ENCODE results near the gene OTOR. TPM values are rescaled to one million over a fixed set of nuclear protein-coding genes. Genes with fewer than 3 reads are reported as not detected.

OTOR gene
- total RNA-seq, 1 donor from 2014 or later, result not detected

- no peak overlapping the region for H3K4me3 ChIP-seq
- peaks cover 47% of the 10 kb centered on the region for H3K79me2 ChIP-seq (ENCODE audit: low read depth)
- no peak overlapping the region for H3K4me2 ChIP-seq
- no peak for DNase-seq (ENCODE audit: low spot score)
- Mint-ChIP-seq H3K9me3 (peaks cover 6% of the 10 kb centered on the region), H3K4me3 (no peak overlapping the region), H3K27ac (no peak overlapping the region), H3K36me3 (peaks cover 16% of the 10 kb centered on the region), H3K27me3 (ENCODE audit: insufficient read depth, low read depth) (peaks cover 2% of the 10 kb centered on the region), H3K4me1 (peaks cover 19% of the 10 kb centered on the region)
- peaks cover 14% of the 10 kb centered on the region for H4K20me1 ChIP-seq (ENCODE audit: low read depth)
- H3K4me1 ChIP-seq, result peaks cover 7% of the 10 kb centered on the region
- peaks cover 12% of the 10 kb centered on the region for H3K27me3 ChIP-seq
- no peak overlapping the region for H3K27ac ChIP-seq
- TF ChIP-seq EZH2phosphoT487 (IDR thresholded peaks at IDR 0.05), result no peak
- TF ChIP-seq EZH2 (IDR thresholded peaks at IDR 0.05), result no peak
- TF ChIP-seq, protein P1, sequence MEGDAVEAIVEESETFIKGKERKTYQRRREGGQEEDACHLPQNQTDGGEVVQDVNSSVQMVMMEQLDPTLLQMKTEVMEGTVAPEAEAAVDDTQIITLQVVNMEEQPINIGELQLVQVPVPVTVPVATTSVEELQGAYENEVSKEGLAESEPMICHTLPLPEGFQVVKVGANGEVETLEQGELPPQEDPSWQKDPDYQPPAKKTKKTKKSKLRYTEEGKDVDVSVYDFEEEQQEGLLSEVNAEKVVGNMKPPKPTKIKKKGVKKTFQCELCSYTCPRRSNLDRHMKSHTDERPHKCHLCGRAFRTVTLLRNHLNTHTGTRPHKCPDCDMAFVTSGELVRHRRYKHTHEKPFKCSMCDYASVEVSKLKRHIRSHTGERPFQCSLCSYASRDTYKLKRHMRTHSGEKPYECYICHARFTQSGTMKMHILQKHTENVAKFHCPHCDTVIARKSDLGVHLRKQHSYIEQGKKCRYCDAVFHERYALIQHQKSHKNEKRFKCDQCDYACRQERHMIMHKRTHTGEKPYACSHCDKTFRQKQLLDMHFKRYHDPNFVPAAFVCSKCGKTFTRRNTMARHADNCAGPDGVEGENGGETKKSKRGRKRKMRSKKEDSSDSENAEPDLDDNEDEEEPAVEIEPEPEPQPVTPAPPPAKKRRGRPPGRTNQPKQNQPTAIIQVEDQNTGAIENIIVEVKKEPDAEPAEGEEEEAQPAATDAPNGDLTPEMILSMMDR (IDR thresholded peaks at IDR 0.05), result no peak
- H2AFZ ChIP-seq (replicated peaks), result no peak overlapping the region
- H3F3A ChIP-seq (ENCODE audit: low read depth), result no peaks in the 10 kb centered on the region
- H3K9me3 ChIP-seq (ENCODE audit: low read depth), result no peaks in the 10 kb centered on the region
- peaks cover 10% of the 10 kb centered on the region for H3K36me3 ChIP-seq
- H3K9ac ChIP-seq, result no peak overlapping the region
Measured at GRCh38 chr20:16732506-16733152, 15.5 kb upstream of the OTOR start.

- Mint-ChIP-seq H3K36me3 (peaks cover 16% of the 10 kb centered on the region), H3K27ac (no peak overlapping the region), H3K27me3 (ENCODE audit: insufficient read depth, low read depth) (no peaks in the 10 kb centered on the region), H3K9me3 (no peaks in the 10 kb centered on the region), H3K4me1 (no peaks in the 10 kb centered on the region), H3K4me3 (no peak overlapping the region)
- Histone ChIP-seq H3K36me3 (peaks cover 32% of the 10 kb centered on the region), H3K9ac (no peak overlapping the region), H3K27me3 (no peaks in the 10 kb centered on the region), H3K27ac (no peak overlapping the region), H3K9me3 (ENCODE audit: low read depth) (no peaks in the 10 kb centered on the region), H3K79me2 (ENCODE audit: low read depth) (no peaks in the 10 kb centered on the region), H2AFZ (replicated peaks) (no peak overlapping the region), H4K20me1 (ENCODE audit: low read depth) (no peaks in the 10 kb centered on the region), H3F3A (ENCODE audit: low read depth) (no peaks in the 10 kb centered on the region), H3K4me3 (no peak overlapping the region), H3K4me2 (no peak overlapping the region), H3K4me1 (no peaks in the 10 kb centered on the region)
- TF ChIP-seq, protein P1 (IDR thresholded peaks at IDR 0.05), result no peak
- no peak for TF ChIP-seq EZH2phosphoT487 (IDR thresholded peaks at IDR 0.05)
- TF ChIP-seq EZH2 (IDR thresholded peaks at IDR 0.05), result no peak
- DNase-seq (ENCODE audit: low spot score), result no peak
Measured at GRCh38 chr20:16740365-16741072, 7.6 kb upstream of the OTOR start.

GRCh38 chr20:16744178-16744807 lies 3.9 kb upstream of the OTOR start:
- H3K79me2 ChIP-seq (ENCODE audit: low read depth), result no peaks in the 10 kb centered on the region
- H3K4me3 ChIP-seq, result no peak overlapping the region
- DNase-seq (ENCODE audit: low spot score), result no peak
- H3K36me3 Mint-ChIP-seq, result peaks cover 14% of the 10 kb centered on the region
- no peak overlapping the region for H3K27ac ChIP-seq
- no peak overlapping the region for H3K9ac ChIP-seq
- H3K4me3 Mint-ChIP-seq, result no peak overlapping the region
- H3F3A ChIP-seq (ENCODE audit: low read depth), result no peaks in the 10 kb centered on the region
- H3K4me2 ChIP-seq, result no peak overlapping the region
- no peaks in the 10 kb centered on the region for H4K20me1 ChIP-seq (ENCODE audit: low read depth)
- no peak overlapping the region for H3K27ac Mint-ChIP-seq
- no peak overlapping the region for H2AFZ ChIP-seq (replicated peaks)
- no peaks in the 10 kb centered on the region for H3K4me1 ChIP-seq
- peaks cover 17% of the 10 kb centered on the region for H3K36me3 ChIP-seq
- no peaks in the 10 kb centered on the region for H3K9me3 ChIP-seq (ENCODE audit: low read depth)
- H3K27me3 ChIP-seq, result no peaks in the 10 kb centered on the region
- TF ChIP-seq EZH2 (IDR thresholded peaks at IDR 0.05), result no peak
- no peak for TF ChIP-seq EZH2phosphoT487 (IDR thresholded peaks at IDR 0.05)
- TF ChIP-seq, protein P1 (IDR thresholded peaks at IDR 0.05), result no peak
- H3K4me1 Mint-ChIP-seq, result no peaks in the 10 kb centered on the region
- H3K27me3 Mint-ChIP-seq (ENCODE audit: insufficient read depth, low read depth), result peaks cover 6% of the 10 kb centered on the region
- H3K9me3 Mint-ChIP-seq, result no peaks in the 10 kb centered on the region

Measured in neural progenitor cell (in vitro differentiated cells).